Measurements from ENCODE around the gene USP3.

DNA sequence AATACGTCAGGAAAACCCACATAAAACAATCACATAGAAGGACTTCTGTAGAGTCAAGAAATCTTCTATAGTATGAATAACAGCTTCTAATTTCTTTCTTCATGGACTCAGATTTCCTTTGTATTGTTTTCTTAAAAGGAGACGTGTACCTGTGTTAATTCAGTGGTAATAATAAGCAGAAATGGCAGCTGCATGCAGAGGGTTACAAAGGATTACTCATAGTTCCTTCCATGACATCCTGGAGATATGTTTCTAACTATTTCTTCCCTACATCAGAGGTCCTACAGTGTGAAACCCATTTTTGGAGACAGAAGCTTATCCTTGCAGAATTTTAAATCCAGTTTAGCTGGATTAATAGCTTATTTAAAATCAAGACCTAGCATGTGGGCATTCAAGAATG, 128.9 kb downstream of the USP3 start:
- TF ChIP-seq, protein P1, sequence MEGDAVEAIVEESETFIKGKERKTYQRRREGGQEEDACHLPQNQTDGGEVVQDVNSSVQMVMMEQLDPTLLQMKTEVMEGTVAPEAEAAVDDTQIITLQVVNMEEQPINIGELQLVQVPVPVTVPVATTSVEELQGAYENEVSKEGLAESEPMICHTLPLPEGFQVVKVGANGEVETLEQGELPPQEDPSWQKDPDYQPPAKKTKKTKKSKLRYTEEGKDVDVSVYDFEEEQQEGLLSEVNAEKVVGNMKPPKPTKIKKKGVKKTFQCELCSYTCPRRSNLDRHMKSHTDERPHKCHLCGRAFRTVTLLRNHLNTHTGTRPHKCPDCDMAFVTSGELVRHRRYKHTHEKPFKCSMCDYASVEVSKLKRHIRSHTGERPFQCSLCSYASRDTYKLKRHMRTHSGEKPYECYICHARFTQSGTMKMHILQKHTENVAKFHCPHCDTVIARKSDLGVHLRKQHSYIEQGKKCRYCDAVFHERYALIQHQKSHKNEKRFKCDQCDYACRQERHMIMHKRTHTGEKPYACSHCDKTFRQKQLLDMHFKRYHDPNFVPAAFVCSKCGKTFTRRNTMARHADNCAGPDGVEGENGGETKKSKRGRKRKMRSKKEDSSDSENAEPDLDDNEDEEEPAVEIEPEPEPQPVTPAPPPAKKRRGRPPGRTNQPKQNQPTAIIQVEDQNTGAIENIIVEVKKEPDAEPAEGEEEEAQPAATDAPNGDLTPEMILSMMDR (IDR thresholded peaks at IDR 0.05 in 4 of 5, conservative IDR thresholded peaks at IDR 0.05 in 1 of 5), result no peak
- no peak for TF ChIP-seq POLR2A (IDR thresholded peaks at IDR 0.05)

Data from gastrocnemius medialis (tissue), 4 donors.